K562 (cell line): ENCODE measurements around the gene MINK1. TPM values are rescaled to one million over a fixed set of nuclear protein-coding genes. Genes with fewer than 3 reads are reported as not detected.
A peak's percentile ranks its signal among the peaks of the same experiment; 100 is the strongest.

ENCODE experiments used
- ATAC-seq: fragments of 200-7000 bp; cut with Tn5 transposase; 3 replicates; pipeline ENCODE4 v1.9.1; 2020; ENCODE audit warnings: moderate library complexity
- BruUV-seq: library from RNA; stranded (reverse); fragments of 400-500 nt; replicated peaks from 2 replicates; lab custom pipeline; 2021; lab: Mats Ljungman, UMichigan
- CTCF ChIA-PET: fragments of 300-600 bp; formaldehyde crosslinking; extraction: SDS; loops from one replicate; lab custom pipeline; 2021; ENCODE audit warnings: low intra/inter-chr PET ratio; lab: Yijun Ruan, JAX
- POLR2A ChIA-PET: fragments of 300-600, 350-650 bp; sonication (Branson Sonifier 250); formaldehyde crosslinking; extraction: SDS; loops from one replicate; lab custom pipeline; 2021; ENCODE audit warnings: antibody characterized with exemption, inconsistent platforms; lab: Yijun Ruan, JAX
- DNase-seq, 4 experiments: peaks; one replicate each; pipeline versions ENCODE4 v3.0.0 to v3.0.0-alpha.2; 2011 to 2018; ENCODE audit warnings: low spot score in 3 of 4, mixed read lengths in 3 of 4; ENCODE audit errors: extremely low read depth in 1 of 4
- FAIRE-seq: peaks from 2 replicates; lab custom pipeline; 2011; peaks lifted over from hg19 to GRCh38; lab: Jason Lieb, UNC
- H2AFZ ChIP-seq: 2 replicates; pipeline ENCODE4 v1.6.0; 2011; ENCODE audit warnings: low read depth, low read length, control low read depth, inconsistent platforms
- H3K27ac ChIP-seq: fragments of 200-600 bp; 3 replicates; pipeline ENCODE4 v1.8.0; 2011; ENCODE audit warnings: low read depth, mild to moderate bottlenecking, control low read depth, inconsistent platforms, low read length, moderate library complexity, mixed read lengths; ENCODE audit errors: extremely low read depth
- H3K27me3 ChIP-seq, 2 experiments: fragments of 300-600 bp in 1 of 2; 2 replicates in 1 of 2; 3 replicates in 1 of 2; pipeline versions ENCODE4 v1.6.0 to v1.8.0; 2011; ENCODE audit warnings: inconsistent platforms in 2 of 2, low read length in 2 of 2, mild to moderate bottlenecking in 1 of 2, mixed read lengths in 1 of 2, moderate library complexity in 1 of 2; ENCODE audit not compliant: control insufficient read depth in 2 of 2, insufficient read depth in 2 of 2
- H3K36me3 ChIP-seq: fragments of 300-600 bp; 3 replicates; pipeline ENCODE4 v1.8.0; 2011; ENCODE audit warnings: mild to moderate bottlenecking, low read length, inconsistent platforms; ENCODE audit not compliant: control insufficient read depth, insufficient read depth
- H3K4me1 ChIP-seq, 2 experiments: fragments of 200-600 bp in 1 of 2; replicated peaks in 1 of 2; 2 replicates in 1 of 2; 3 replicates in 1 of 2; pipeline versions ENCODE4 v1.5.1 to v1.8.0; 2011; ENCODE audit warnings: inconsistent platforms in 2 of 2, low read length in 2 of 2, mild to moderate bottlenecking in 1 of 2, mixed read lengths in 1 of 2, moderate library complexity in 1 of 2; ENCODE audit not compliant: control insufficient read depth in 2 of 2, insufficient read depth in 2 of 2
- H3K4me2 ChIP-seq: 2 replicates; pipeline ENCODE4 v1.6.1; 2011; ENCODE audit warnings: low read length, control low read depth, inconsistent platforms, mixed read lengths; ENCODE audit not compliant: insufficient read depth
- H3K4me3 ChIP-seq: fragments of 200-600 bp; sonication (generic), shearing (Covaris generic); 2 replicates; pipeline ENCODE4 v1.5.1; 2016; ENCODE audit warnings: control low read depth, inconsistent platforms
- H3K79me2 ChIP-seq: fragments of 200-600 bp; 3 replicates; pipeline ENCODE4 v1.8.0; 2011; ENCODE audit warnings: low read length, inconsistent platforms; ENCODE audit not compliant: control insufficient read depth, insufficient read depth
- H3K9ac ChIP-seq, 2 experiments: 2 replicates each; pipeline versions ENCODE4 v1.6.0 to v1.6.1; 2011; ENCODE audit warnings: low read depth in 2 of 2, low read length in 2 of 2, control low read depth in 1 of 2, inconsistent platforms in 1 of 2, mild to moderate bottlenecking in 1 of 2, mixed read lengths in 1 of 2; ENCODE audit not compliant: insufficient read depth in 1 of 2
- H3K9me1 ChIP-seq: one replicate; pipeline ENCODE4 v1.6.0; 2011; ENCODE audit warnings: inconsistent platforms, mild to moderate bottlenecking, low read length, moderate library complexity; ENCODE audit not compliant: control insufficient read depth, insufficient read depth
- H3K9me3 ChIP-seq: replicated peaks from 2 replicates; pipeline ENCODE4 v1.5.1; 2011; ENCODE audit warnings: low read depth, low read length, inconsistent platforms; ENCODE audit not compliant: control insufficient read depth, insufficient read depth
- H4K20me1 ChIP-seq: replicated peaks from 2 replicates; pipeline ENCODE4 v1.6.1; 2011; ENCODE audit warnings: low read length, inconsistent platforms, mixed read lengths; ENCODE audit not compliant: control insufficient read depth, insufficient read depth
- ASH1L ChIP-seq: fragments of 450-650 bp; IDR thresholded peaks from 2 replicates; pipeline ENCODE4 v1.6.1; 2018; ENCODE audit warnings: borderline replicate concordance, mild to moderate bottlenecking, low read depth; ENCODE audit not compliant: partially characterized antibody
- CC2D1A ChIP-seq: fragments of 450-650 bp; IDR thresholded peaks from 2 replicates; pipeline ENCODE4 v1.6.1; 2017; ENCODE audit warnings: mild to moderate bottlenecking
- ELF2 ChIP-seq: fragments of 250-450 bp; sonication (Bioruptor Pico); IDR thresholded peaks from 2 replicates; pipeline ENCODE4 v1.5.0; 2021; ENCODE audit warnings: mild to moderate bottlenecking
- FUS ChIP-seq: fragments of 200-400 bp; formaldehyde crosslinking; optimal IDR thresholded peaks from 2 replicates; pipeline ENCODE3; 2017; ENCODE audit warnings: low read depth, low read length
- GABPB2 ChIP-seq: fragments of 250-450 bp; sonication (Bioruptor Pico); conservative IDR thresholded peaks from 2 replicates; pipeline ENCODE4 v1.5.1; 2021; ENCODE audit warnings: mild to moderate bottlenecking
- NCOA1 ChIP-seq: fragments of 450-650 bp; IDR thresholded peaks from 2 replicates; pipeline ENCODE4 v1.6.1; 2016; ENCODE audit warnings: low read depth
- TGIF2 ChIP-seq: sonication (generic); formaldehyde crosslinking; IDR thresholded peaks from 2 replicates; pipeline ENCODE4 v1.8.1; 2022; ENCODE audit warnings: mild to moderate bottlenecking, missing genetic modification reagents, moderate library complexity
- ZNF121 ChIP-seq: sonication (generic); formaldehyde crosslinking; conservative IDR thresholded peaks from 2 replicates; pipeline ENCODE4 v1.8.0; 2022; ENCODE audit warnings: missing genetic modification reagents
- ZNF134 ChIP-seq: fragments of 250-450 bp; sonication (Bioruptor Pico); conservative IDR thresholded peaks from 2 replicates; pipeline ENCODE4 v1.4.0; 2020
- ZNF316 ChIP-seq: fragments of 450-650 bp; IDR thresholded peaks from 2 replicates; pipeline ENCODE4 v1.6.1; 2016
- ZNF584 ChIP-seq: fragments of 200-800 bp; sonication (Bioruptor generic); IDR thresholded peaks from 2 replicates; pipeline ENCODE4 v1.6.1; 2016; ENCODE audit warnings: low read depth, mild to moderate bottlenecking, missing genetic modification characterization, missing compliant biosample characterization
- ZNF830 ChIP-seq: fragments of 250-450 bp; sonication (Bioruptor Pico); IDR thresholded peaks from 2 replicates; pipeline ENCODE4 v1.5.0; 2021; ENCODE audit warnings: mild to moderate bottlenecking
- WGBS: fragments of 100-300 bp; shearing (Covaris generic); methylation state at CpG from one replicate; pipeline ENCODE4 v1.1.6; 2016; ENCODE audit warnings: low coverage, mixed read lengths; ENCODE audit not compliant: insufficient coverage; ENCODE audit errors: missing lambda C conversion rate; 5-methylcytosine and 5-hydroxymethylcytosine counted together
- in situ Hi-C: fragments of 300-500 bp; cut with MboI; formaldehyde crosslinking; loops from 4 replicates; pipeline ENCODE4 v1.15.0; 2018; ENCODE audit warnings: inconsistent platforms, mixed read lengths
- intact Hi-C: fragments of 100-400 bp; cut with micrococcal nuclease; formaldehyde crosslinking; loops from 2 replicates; pipeline ENCODE4 v1.14.2; 2022
- polyA plus RNA-seq, 8 experiments: library from polyadenylated mRNA; depleted of rRNA in 4 of 8; stranded (reverse) in 5 of 8; unstranded in 3 of 8; fragments of >200 nt; fragmentation: Nextera tagmentation in 2 of 8; fragmentation: Illumina TruSeq in 1 of 8; extraction: Ambion mirVana in 2 of 8; extraction: Trizol in 1 of 8; gene quantifications; 2 replicates each; pipeline versions ENCODE4 v1.2.1 to v1.2.3, GENCODE V29; 2011 to 2014; ENCODE audit warnings: inconsistent platforms in 1 of 8, missing spikeins in 1 of 8
- total RNA-seq, 7 experiments: library from RNA; depleted of rRNA in 6 of 7; stranded (reverse); fragments of >200 nt in 6 of 7; fragmentation: Illumina TruSeq in 2 of 7; extraction: Trizol in 2 of 7; gene quantifications; 2 replicates each; pipeline versions ENCODE4 v1.2.1 to v1.2.3, GENCODE V29; 2011 to 2021; ENCODE audit warnings: low replicate concordance in 1 of 7
- TF ChIP-seq, protein P1 (sequence below): fragments of 450-650 bp; formaldehyde crosslinking; IDR thresholded peaks from 2 replicates; pipeline ENCODE4 v1.4.0; 2020; ENCODE audit warnings: mild to moderate bottlenecking, mixed read lengths
- TF ChIP-seq, protein P2 (sequence below): IDR thresholded peaks from 2 replicates; pipeline ENCODE4 v1.6.1; 2011; ENCODE audit not compliant: insufficient read length; ENCODE audit errors: extremely low read depth
- TF ChIP-seq, protein P3 (sequence below), 3 experiments: IDR thresholded peaks in 2 of 3; conservative IDR thresholded peaks in 1 of 3; 2 replicates each; pipeline ENCODE4 v1.5.1; 2011 to 2012; ENCODE audit warnings: low read length in 3 of 3, mild to moderate bottlenecking in 3 of 3, control low read depth in 2 of 3, improper control_type of control experiment in 1 of 3, inconsistent platforms in 1 of 3, low read depth in 1 of 3, mixed read lengths in 1 of 3, moderate library complexity in 1 of 3; ENCODE audit not compliant: insufficient read depth in 2 of 3
- TF ChIP-seq, protein P4 (sequence below): fragments of 250-450 bp; sonication (Bioruptor Pico); IDR thresholded peaks from 2 replicates; pipeline ENCODE4 v1.5.1; 2021; ENCODE audit warnings: mild to moderate bottlenecking

Gene MINK1
- total and polyA plus RNA-seq, 9 of the 15 experiments (the other 6 are each of a cell fraction or from before 2014, with no cell fraction given) = 0.11 to 54.2 (median 14.9) TPM

DNA sequence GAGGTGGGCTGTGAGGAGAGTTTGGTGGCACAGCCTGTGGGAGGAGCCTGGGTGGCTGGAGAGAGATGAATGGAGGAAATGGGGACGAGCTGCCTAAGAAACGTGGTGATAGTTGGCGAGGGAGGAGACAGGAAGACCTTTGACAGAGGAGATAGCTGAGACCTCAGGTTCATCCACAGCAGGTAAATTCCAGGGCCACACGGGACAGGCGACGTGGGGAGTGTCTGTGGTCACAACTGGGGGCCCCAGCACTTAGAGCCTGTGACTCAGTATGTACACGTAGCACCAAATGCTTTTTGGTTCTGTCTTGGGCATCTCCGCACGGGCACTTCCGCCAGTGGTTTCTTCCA is 7.7 kb downstream of the MINK1 start:
- POLR2A ChIA-PET = no interaction called here
- intact Hi-C loops (no loop called here), in situ Hi-C loops (no loop called here)
- H2AFZ ChIP-seq = no peak overlapping the region
- H3K27ac ChIP-seq = peak overlapping the region; percentile 92
- FAIRE-seq = no peak
- H3K9me1 ChIP-seq = no peaks in the 10 kb centered on the region
- peaks cover 39% of the 10 kb centered on the region for H3K36me3 ChIP-seq
- TF ChIP-seq NCOA1 = no peak
- no peak for TF ChIP-seq GABPB2 (CRISPR knock-in tag)
- TF ChIP-seq ZNF134 (CRISPR knock-in tag) = no peak
- TF ChIP-seq FUS = no peak
- no peak for TF ChIP-seq ELF2 (CRISPR knock-in tag)
- TF ChIP-seq, protein P1, sequence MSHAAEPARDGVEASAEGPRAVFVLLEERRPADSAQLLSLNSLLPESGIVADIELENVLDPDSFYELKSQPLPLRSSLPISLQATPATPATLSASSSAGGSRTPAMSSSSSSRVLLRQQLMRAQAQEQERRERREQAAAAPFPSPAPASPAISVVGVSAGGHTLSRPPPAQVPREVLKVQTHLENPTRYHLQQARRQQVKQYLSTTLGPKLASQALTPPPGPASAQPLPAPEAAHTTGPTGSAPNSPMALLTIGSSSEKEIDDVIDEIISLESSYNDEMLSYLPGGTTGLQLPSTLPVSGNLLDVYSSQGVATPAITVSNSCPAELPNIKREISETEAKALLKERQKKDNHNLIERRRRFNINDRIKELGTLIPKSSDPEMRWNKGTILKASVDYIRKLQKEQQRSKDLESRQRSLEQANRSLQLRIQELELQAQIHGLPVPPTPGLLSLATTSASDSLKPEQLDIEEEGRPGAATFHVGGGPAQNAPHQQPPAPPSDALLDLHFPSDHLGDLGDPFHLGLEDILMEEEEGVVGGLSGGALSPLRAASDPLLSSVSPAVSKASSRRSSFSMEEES (CRISPR knock-in tag) = no peak
- no peak for TF ChIP-seq ZNF121 (CRISPR knock-in tag)
- no peak for TF ChIP-seq ZNF584 (CRISPR knock-in tag)
- TF ChIP-seq, protein P2, sequence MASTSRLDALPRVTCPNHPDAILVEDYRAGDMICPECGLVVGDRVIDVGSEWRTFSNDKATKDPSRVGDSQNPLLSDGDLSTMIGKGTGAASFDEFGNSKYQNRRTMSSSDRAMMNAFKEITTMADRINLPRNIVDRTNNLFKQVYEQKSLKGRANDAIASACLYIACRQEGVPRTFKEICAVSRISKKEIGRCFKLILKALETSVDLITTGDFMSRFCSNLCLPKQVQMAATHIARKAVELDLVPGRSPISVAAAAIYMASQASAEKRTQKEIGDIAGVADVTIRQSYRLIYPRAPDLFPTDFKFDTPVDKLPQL = no peak
- TF ChIP-seq ZNF830 (CRISPR knock-in tag) = no peak
- no peak for TF ChIP-seq CC2D1A
- TF ChIP-seq ASH1L = no peak
- TF ChIP-seq ZNF316 = no peak
- TF ChIP-seq, protein P3, sequence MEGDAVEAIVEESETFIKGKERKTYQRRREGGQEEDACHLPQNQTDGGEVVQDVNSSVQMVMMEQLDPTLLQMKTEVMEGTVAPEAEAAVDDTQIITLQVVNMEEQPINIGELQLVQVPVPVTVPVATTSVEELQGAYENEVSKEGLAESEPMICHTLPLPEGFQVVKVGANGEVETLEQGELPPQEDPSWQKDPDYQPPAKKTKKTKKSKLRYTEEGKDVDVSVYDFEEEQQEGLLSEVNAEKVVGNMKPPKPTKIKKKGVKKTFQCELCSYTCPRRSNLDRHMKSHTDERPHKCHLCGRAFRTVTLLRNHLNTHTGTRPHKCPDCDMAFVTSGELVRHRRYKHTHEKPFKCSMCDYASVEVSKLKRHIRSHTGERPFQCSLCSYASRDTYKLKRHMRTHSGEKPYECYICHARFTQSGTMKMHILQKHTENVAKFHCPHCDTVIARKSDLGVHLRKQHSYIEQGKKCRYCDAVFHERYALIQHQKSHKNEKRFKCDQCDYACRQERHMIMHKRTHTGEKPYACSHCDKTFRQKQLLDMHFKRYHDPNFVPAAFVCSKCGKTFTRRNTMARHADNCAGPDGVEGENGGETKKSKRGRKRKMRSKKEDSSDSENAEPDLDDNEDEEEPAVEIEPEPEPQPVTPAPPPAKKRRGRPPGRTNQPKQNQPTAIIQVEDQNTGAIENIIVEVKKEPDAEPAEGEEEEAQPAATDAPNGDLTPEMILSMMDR (IDR thresholded peaks at IDR 0.05 in 2 of 3, conservative IDR thresholded peaks at IDR 0.05 in 1 of 3; ENCODE audit: insufficient read depth in 2 of 3, low read depth in 1 of 3, low read length in 3 of 3) = no peak
- TF ChIP-seq, protein P4, sequence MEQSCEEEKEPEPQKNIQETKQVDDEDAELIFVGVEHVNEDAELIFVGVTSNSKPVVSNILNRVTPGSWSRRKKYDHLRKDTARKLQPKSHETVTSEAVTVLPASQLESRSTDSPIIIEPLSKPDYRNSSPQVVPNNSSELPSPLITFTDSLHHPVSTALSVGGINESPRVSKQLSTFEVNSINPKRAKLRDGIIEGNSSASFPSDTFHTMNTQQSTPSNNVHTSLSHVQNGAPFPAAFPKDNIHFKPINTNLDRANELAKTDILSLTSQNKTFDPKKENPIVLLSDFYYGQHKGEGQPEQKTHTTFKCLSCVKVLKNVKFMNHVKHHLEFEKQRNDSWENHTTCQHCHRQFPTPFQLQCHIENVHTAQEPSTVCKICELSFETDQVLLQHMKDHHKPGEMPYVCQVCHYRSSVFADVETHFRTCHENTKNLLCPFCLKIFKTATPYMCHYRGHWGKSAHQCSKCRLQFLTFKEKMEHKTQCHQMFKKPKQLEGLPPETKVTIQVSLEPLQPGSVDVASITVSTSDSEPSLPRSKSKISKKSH (CRISPR knock-in tag) = no peak
- TF ChIP-seq TGIF2 (CRISPR knock-in tag) = no peak
- H3K4me3 ChIP-seq = no peak overlapping the region
- BruUV-seq = no TSS peak
- CTCF ChIA-PET = no interaction called here
- H4K20me1 ChIP-seq = no peaks in the 10 kb centered on the region
- peak overlapping the region; percentile 27; the same call in 1 of the 2 replicates for H3K4me2 ChIP-seq
- peaks cover 41 to 48% of the 10 kb centered on the region in 2 experiments for H3K4me1 ChIP-seq
- 38% methylated on average over 10 of the region's 10 CpGs for WGBS
- no peaks in the 10 kb centered on the region for H3K27me3 ChIP-seq
- peaks cover 88% of the 10 kb centered on the region for H3K79me2 ChIP-seq
- peak overlapping the region in 1 of 2 experiments; percentile 77; a peak in 1 of 4 replicates for H3K9ac ChIP-seq
- no peak for DNase-seq
- ATAC-seq = no peak
- no peaks in the 10 kb centered on the region for H3K9me3 ChIP-seq
